Activated naive CD4-positive, alpha-beta T cell treated with anti-CD3 and anti-CD28 coated beads for 36 hours (primary cell): ENCODE results near the gene SLCO2B1. TPM values are rescaled to one million over a fixed set of nuclear protein-coding genes. Genes with fewer than 3 reads are reported as not detected.

Experiments
- CTCF ChIA-PET: fragments of 350-600 bp; sonication (Branson Sonifier 250); formaldehyde crosslinking; loops from one replicate; lab custom pipeline; 2021; ENCODE audit warnings: antibody characterized with exemption; lab: Charles Lee
- DNase-seq: peaks from one replicate; pipeline ENCODE4 v3.0.0-alpha.2; 2020
- H3K27ac Mint-ChIP-seq: one replicate; pipeline ENCODE4 v1.8.0; 2021; ENCODE audit warnings: mild to moderate bottlenecking, mixed read lengths
- H3K27me3 Mint-ChIP-seq: one replicate; pipeline ENCODE4 v1.8.0; 2021; ENCODE audit warnings: low read depth, mixed read lengths
- H3K36me3 Mint-ChIP-seq: one replicate; pipeline ENCODE4 v1.8.0; 2021; ENCODE audit warnings: low read depth, mixed read lengths
- H3K4me1 Mint-ChIP-seq: one replicate; pipeline ENCODE4 v1.8.0; 2021; ENCODE audit warnings: low read depth, mixed read lengths
- H3K4me3 Mint-ChIP-seq: one replicate; pipeline ENCODE4 v1.8.0; 2021; ENCODE audit warnings: mild to moderate bottlenecking, moderate library complexity, mixed read lengths
- H3K9me3 Mint-ChIP-seq: one replicate; pipeline ENCODE4 v1.8.0; 2021; ENCODE audit warnings: mixed read lengths
- intact Hi-C: fragments of 100-400 bp; cut with micrococcal nuclease; formaldehyde crosslinking; loops from one replicate; pipeline ENCODE4 v1.15.1; 2023
- total RNA-seq, 2 experiments: library from RNA; stranded (reverse); gene quantifications; one replicate each; pipeline ENCODE4 v1.2.3, GENCODE V29; 2021

Gene SLCO2B1
- total RNA-seq, 2 experiments from 2014 or later: not detected

- Mint-ChIP-seq H3K4me3 (no peak overlapping the region), H3K27ac (no peak overlapping the region), H3K4me1 (no peaks in the 10 kb centered on the region), H3K9me3 (peaks cover 3% of the 10 kb centered on the region), H3K27me3 (no peaks in the 10 kb centered on the region), H3K36me3 (no peaks in the 10 kb centered on the region)
- CTCF ChIA-PET: interaction anchor here (0.6 to 2.6 kb wide), 5 partner anchors 13 to 186 kb away, joined by 3 to 6 read pairs (median 3); no protein-coding TSS in a partner anchor
- DNase-seq: no peak
- intact Hi-C loops: no loop called here
Observed at GRCh38 chr11:75155570-75156422, 4.9 kb downstream of the SLCO2B1 start.

GRCh38 chr11:75158241-75158640 is 7.3 kb downstream of the SLCO2B1 start:
- intact Hi-C loops: no loop called here
- no peaks in the 10 kb centered on the region for H3K36me3 Mint-ChIP-seq
- CTCF ChIA-PET: interaction anchor here (0.7 to 1.5 kb wide), 3 partner anchors 18 to 47 kb away, joined by 3 to 7 read pairs (median 3); no protein-coding TSS in a partner anchor
- H3K27ac Mint-ChIP-seq: no peak overlapping the region
- no peak overlapping the region for H3K4me3 Mint-ChIP-seq
- H3K4me1 Mint-ChIP-seq: no peaks in the 10 kb centered on the region
- DNase-seq: no peak
- H3K27me3 Mint-ChIP-seq: no peaks in the 10 kb centered on the region
- peaks cover 3% of the 10 kb centered on the region for H3K9me3 Mint-ChIP-seq

GRCh38 chr11:75158696-75159150 is 7.8 kb downstream of the SLCO2B1 start:
- H3K4me3 Mint-ChIP-seq: no peak overlapping the region
- no peaks in the 10 kb centered on the region for H3K36me3 Mint-ChIP-seq
- H3K27ac Mint-ChIP-seq: no peak overlapping the region
- CTCF ChIA-PET: interaction anchor here (1.0 to 1.3 kb wide), 2 partner anchors 15 to 19 kb away, joined by 3 read pairs; no protein-coding TSS in a partner anchor
- no peaks in the 10 kb centered on the region for H3K4me1 Mint-ChIP-seq
- intact Hi-C loops: no loop called here
- H3K27me3 Mint-ChIP-seq: no peaks in the 10 kb centered on the region
- peaks cover 3% of the 10 kb centered on the region for H3K9me3 Mint-ChIP-seq
- no peak for DNase-seq

GRCh38 chr11:75159151-75159953 is 8.4 kb downstream of the SLCO2B1 start:
- Mint-ChIP-seq H3K4me1 (no peaks in the 10 kb centered on the region), H3K27ac (no peak overlapping the region), H3K27me3 (no peaks in the 10 kb centered on the region), H3K36me3 (no peaks in the 10 kb centered on the region), H3K9me3 (peaks cover 3% of the 10 kb centered on the region), H3K4me3 (no peak overlapping the region)
- CTCF ChIA-PET: interaction anchor here (1.0 to 1.4 kb wide), 4 partner anchors 15 to 135 kb away, joined by 3 to 4 read pairs (median 3); no protein-coding TSS in a partner anchor
- DNase-seq: no peak
- intact Hi-C loops: no loop called here

- no peaks in the 10 kb centered on the region for H3K27me3 Mint-ChIP-seq
- no peak overlapping the region for H3K4me3 Mint-ChIP-seq
- no peak overlapping the region for H3K27ac Mint-ChIP-seq
- no peaks in the 10 kb centered on the region for H3K36me3 Mint-ChIP-seq
- intact Hi-C loops: no loop called here
- DNase-seq: no peak
- H3K4me1 Mint-ChIP-seq: no peaks in the 10 kb centered on the region
- peaks cover 3% of the 10 kb centered on the region for H3K9me3 Mint-ChIP-seq
- CTCF ChIA-PET: interaction anchor here (1.0 to 1.4 kb wide), 3 partner anchors 16 to 136 kb away, joined by 3 to 4 read pairs (median 3); no protein-coding TSS in a partner anchor
Observed at GRCh38 chr11:75160220-75160757, 9.4 kb downstream of the SLCO2B1 start.

GRCh38 chr11:75160880-75161279 is 10.0 kb downstream of the SLCO2B1 start:
- Mint-ChIP-seq H3K27ac (no peak overlapping the region), H3K9me3 (peaks cover 3% of the 10 kb centered on the region), H3K27me3 (no peaks in the 10 kb centered on the region), H3K36me3 (no peaks in the 10 kb centered on the region), H3K4me3 (no peak overlapping the region), H3K4me1 (no peaks in the 10 kb centered on the region)
- intact Hi-C loops: no loop called here
- CTCF ChIA-PET: interaction anchor here (1.4 kb wide), 1 partner anchor 20 kb away, joined by 4 read pairs; no protein-coding TSS in a partner anchor
- no peak for DNase-seq

GRCh38 chr11:75161506-75162095 is 10.7 kb downstream of the SLCO2B1 start:
- no peak overlapping the region for H3K27ac Mint-ChIP-seq
- no peaks in the 10 kb centered on the region for H3K27me3 Mint-ChIP-seq
- CTCF ChIA-PET: no interaction called here
- H3K9me3 Mint-ChIP-seq: peaks cover 3% of the 10 kb centered on the region
- H3K4me3 Mint-ChIP-seq: no peak overlapping the region
- intact Hi-C loops: no loop called here
- H3K4me1 Mint-ChIP-seq: no peaks in the 10 kb centered on the region
- H3K36me3 Mint-ChIP-seq: no peaks in the 10 kb centered on the region
- DNase-seq: no peak

GRCh38 chr11:75162954-75163353 is 12.0 kb downstream of the SLCO2B1 start:
- Mint-ChIP-seq H3K4me3 (no peak overlapping the region), H3K4me1 (no peaks in the 10 kb centered on the region), H3K27ac (no peak overlapping the region)

GRCh38 chr11:75163921-75164849 is 13.3 kb downstream of the SLCO2B1 start:
- CTCF ChIA-PET: interaction anchor here (0.9 kb wide), 1 partner anchor 19 kb away, joined by 3 read pairs; no protein-coding TSS in a partner anchor
- Mint-ChIP-seq H3K27me3 (no peaks in the 10 kb centered on the region), H3K27ac (no peak overlapping the region), H3K4me1 (no peaks in the 10 kb centered on the region), H3K4me3 (no peak overlapping the region), H3K9me3 (peaks cover 3% of the 10 kb centered on the region), H3K36me3 (no peaks in the 10 kb centered on the region)
- intact Hi-C loops: no loop called here
- DNase-seq: no peak

More at GRCh38 chr11:75162954-75163353, 12.0 kb downstream of the SLCO2B1 start:
- intact Hi-C loops: no loop called here
- CTCF ChIA-PET: interaction anchor here (0.8 to 1.0 kb wide), 3 partner anchors 18 to 78 kb away, joined by 3 to 4 read pairs (median 3); partner anchors contain the start of gene TPBGL
- Mint-ChIP-seq H3K36me3 (no peaks in the 10 kb centered on the region), H3K27me3 (no peaks in the 10 kb centered on the region), H3K9me3 (peaks cover 3% of the 10 kb centered on the region)
- DNase-seq: no peak

- Mint-ChIP-seq H3K9me3 (peaks cover under 1% of the 10 kb centered on the region), H3K36me3 (no peaks in the 10 kb centered on the region), H3K27me3 (no peaks in the 10 kb centered on the region), H3K27ac (no peak overlapping the region), H3K4me1 (no peaks in the 10 kb centered on the region), H3K4me3 (no peak overlapping the region)
- CTCF ChIA-PET: no interaction called here
- DNase-seq: no peak
- intact Hi-C loops: no loop called here
Observed at GRCh38 chr11:75165721-75166120, 14.8 kb downstream of the SLCO2B1 start.

- H3K27ac Mint-ChIP-seq: no peak overlapping the region
- CTCF ChIA-PET: no interaction called here
- no peaks in the 10 kb centered on the region for H3K36me3 Mint-ChIP-seq
Observed at GRCh38 chr11:75166791-75167190, 15.9 kb downstream of the SLCO2B1 start.

More at GRCh38 chr11:75166791-75167190, 15.9 kb downstream of the SLCO2B1 start:
- H3K4me3 Mint-ChIP-seq: no peak overlapping the region
- DNase-seq: no peak
- H3K9me3 Mint-ChIP-seq: no peaks in the 10 kb centered on the region
- no peaks in the 10 kb centered on the region for H3K4me1 Mint-ChIP-seq
- no peaks in the 10 kb centered on the region for H3K27me3 Mint-ChIP-seq
- intact Hi-C loops: no loop called here
